Stimulated activated CD4-positive, alpha-beta T cell treated with anti-CD3 and anti-CD28 coated beads, TNF-alpha, amount 100 ng/mL, for 1 hour (primary cell): ENCODE results near the gene ELF4.

Experiments
- DNase-seq, 3 donors: peaks; one replicate each; pipeline ENCODE4 v3.0.0-alpha.2; 2020; ENCODE audit warnings: low read depth in 3 of 3, low spot score in 1 of 3

ELF4 gene

DNA sequence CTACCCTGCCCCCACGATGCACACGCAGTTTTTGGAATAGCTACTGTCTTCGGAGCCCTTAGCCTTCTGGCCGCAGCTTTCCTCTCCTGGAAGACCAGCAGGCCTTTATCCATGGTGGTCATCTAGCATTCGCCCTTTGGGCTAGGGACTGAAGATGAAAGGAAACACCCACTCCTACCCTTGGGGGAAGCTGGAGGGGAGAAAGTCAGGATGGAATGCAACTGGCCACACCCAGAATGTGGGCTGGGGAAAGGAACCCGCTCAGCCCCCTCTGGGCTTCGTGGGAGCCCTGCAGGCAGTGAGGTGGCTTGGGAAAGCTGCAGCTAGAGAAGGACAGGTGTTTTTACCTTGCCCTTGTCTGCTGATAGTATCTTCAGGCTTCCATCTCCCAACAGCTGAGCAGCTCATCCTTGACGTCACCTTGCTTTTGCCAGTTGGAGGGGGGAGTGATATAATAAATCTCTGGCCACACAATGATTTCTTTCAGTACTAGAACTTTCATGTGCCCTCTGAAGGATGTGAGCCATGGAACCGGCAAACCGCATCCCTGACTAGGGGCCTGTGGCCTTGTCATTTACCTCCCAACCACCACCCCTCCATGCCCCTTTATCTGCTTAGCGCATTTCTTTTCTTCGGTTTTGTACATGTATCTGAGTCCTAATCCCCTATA, 59.0 kb downstream of the ELF4 start:
- no peak for DNase-seq

DNA sequence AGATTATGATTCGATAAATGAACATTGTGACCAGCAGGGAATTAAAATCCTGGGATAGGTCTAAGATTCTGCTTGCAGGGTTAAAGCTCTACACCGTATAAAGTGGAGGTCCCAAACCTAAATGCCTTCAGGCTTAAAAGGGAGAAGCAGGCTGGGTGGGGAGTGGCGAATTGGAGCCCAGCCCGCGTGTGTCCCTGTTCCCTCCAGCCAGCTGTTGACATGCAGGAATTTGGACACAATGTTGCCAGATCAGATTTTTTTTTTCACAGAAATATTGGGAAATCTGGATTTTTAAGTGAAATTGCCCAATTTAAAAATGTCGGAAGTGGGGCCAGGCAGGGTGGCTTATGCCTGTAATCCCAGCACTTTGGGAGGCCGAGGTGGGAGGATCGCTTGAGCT, 60.5 kb downstream of the ELF4 start:
- DNase-seq, result no peak

DNA sequence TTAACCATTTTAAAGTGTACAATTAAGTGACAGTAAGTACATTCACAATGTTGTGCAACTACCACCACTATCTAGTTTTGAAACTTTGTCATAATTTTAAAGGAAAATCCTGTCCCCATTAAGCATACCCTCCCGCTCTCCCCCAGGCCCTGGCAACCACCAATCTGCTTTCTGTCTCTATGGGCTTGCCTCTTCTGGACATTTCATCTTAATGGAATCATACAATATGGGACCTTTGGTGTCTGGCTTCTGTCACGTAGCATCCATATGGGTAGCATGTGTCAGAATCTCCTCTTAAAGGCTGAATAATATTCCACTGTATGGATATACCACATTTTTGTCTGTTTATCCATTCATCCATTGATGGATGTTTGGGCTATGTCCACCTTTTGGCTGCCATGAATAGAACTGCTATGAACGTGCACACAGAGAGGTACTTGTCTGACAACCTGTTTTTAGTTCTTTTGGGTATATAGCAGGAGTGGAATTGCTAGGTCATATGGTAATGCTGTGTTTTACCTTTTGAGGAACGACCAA, 61.5 kb downstream of the ELF4 start:
- no peak for DNase-seq

DNA sequence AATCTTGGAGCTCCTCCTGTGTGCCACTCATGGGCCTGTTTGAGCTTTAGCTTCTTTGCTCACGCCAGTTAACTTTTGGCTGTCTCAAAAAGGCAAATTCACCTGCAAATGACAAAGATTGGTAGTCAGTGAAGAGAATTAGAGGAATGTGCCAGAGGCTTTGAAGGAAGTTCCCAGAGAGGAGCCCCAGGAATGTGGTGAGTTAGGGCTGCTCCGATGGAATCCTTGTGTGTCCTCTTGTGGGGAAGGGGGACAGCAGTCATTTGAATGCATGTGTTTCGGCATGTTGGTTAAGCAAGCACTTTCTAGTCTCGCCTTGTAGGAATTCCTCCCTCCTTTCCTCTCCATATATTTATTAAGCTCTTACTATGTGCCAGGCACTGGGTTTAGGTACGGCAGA, 62.9 kb downstream of the ELF4 start:
- no peak for DNase-seq

GRCh38 chrX:130039847-130040246, 70.5 kb downstream of the ELF4 start:
- DNase-seq, result no peak

DNA sequence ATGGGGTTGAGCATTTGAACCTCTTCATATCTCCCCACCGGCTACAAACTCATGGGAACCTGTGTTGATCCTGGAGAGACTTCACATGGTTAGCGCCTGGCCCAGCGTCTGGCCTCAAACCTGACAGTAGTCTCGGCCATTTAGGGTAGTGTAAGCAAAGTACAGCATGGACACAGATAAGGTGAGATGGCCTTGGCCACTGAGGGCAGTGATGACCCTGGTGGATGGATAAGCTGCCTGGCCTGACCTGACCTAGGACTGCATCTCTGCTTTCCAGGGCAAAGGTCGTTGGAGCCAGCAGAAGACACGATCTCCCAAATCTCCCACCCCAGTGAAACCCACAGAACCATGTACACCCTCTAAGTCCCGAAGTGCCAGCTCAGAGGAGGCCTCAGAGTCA, 76.1 kb downstream of the ELF4 start:
- DNase-seq, result no peak

DNA sequence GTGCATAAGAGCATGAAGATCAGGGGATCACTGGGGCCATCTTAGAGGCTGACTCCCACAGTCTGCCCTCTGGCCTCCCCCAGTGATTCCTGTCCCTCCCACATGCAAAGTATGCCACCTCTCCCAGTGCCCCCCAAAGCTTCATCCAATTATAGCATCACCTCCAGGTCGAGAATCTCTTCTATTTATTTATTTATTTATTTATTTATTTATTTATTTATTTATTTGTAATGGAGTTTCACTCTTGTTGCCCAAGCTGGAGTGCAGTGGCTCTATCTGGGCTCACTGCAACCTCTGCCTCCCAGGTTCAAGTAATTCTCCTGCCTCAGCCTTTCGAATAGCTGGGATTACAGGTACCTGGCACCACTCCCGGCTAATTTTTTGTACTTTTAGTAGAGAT, 77.7 kb downstream of the ELF4 start:
- no peak for DNase-seq

DNA sequence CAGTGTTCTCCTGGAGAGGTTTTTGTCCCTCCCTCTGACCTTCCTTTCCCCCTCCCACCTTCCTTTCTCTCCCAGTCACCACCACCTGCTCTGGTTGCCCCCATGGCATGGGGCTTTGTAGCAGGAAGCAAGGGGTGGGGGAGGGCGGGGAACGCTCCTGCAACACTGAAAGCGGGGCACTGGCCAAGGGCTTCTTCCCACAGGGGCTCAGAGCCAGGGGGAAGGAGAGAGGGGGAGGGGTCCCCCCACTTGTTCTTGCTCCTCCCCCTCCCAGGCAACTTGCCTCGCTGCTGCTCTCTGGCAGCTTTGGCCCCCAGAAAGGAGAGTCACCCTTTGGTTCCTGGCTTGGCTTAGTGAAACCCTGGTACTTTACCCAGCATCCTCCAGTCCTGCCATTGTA, 79.5 kb downstream of the ELF4 start:
- no peak for DNase-seq

- DNase-seq, result peak in 2 of 3 donors; percentile 12 to 31
These were observed 82.1 kb downstream of the ELF4 start for GRCh38 chrX:130028196-130028595.

DNA sequence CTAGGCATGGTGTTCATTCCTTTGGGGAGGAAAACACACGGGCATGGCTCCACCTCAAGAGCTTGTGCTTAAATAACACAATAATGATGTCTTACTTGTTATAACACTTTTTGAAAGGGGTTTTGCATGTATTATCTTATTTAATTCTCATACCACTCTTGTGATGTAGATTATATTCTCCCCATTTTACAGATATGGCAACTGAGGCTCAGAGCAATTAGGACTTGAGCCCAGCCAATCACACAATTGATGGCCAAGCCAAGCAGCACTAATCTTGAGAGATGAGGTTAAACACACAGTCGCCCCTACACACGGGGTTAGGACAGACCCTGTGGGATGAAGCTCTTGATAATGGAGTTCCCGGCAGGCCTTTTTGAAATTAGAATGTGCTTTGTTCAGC, 82.7 kb downstream of the ELF4 start:
- DNase-seq, result no peak

- no peak for DNase-seq
These were observed 85.0 kb downstream of the ELF4 start for GRCh38 chrX:130025256-130025655.

- DNase-seq, result peak; percentile 40 to 53 (median 51)
These were observed 86.2 kb downstream of the ELF4 start for GRCh38 chrX:130024127-130024526.

GRCh38 chrX:130020661-130021324, 89.5 kb downstream of the ELF4 start:
- no peak for DNase-seq

DNA sequence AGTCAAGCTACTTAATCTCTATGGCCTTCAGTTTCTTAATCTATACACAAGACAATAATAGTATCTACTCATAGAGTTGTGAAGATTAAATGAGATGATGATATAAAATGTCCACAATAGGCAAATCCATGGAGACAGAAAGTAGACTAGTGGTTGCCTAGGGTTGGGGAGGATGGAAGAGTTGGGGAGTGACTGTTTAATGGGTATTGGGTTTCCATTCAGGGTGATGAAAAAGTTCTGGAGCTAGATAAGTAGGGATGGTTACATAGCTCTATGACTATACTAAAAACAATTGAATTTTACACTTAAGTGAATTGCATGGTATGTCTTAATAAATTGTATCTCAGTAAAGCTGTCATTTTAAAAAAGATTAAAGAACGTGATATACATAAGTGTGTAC, 92.2 kb downstream of the ELF4 start:
- DNase-seq, result no peak

GRCh38 chrX:130015181-130015580, 95.1 kb downstream of the ELF4 start:
- no peak for DNase-seq
